Testis (tissue), 2 donors: ENCODE measurements around the gene PRKAG2.

Experiments
- POLR2A ChIP-seq: fragments of 450-650 bp; IDR thresholded peaks from one replicate; pipeline ENCODE4 v1.6.1; 2017; ENCODE audit warnings: antibody characterized with exemption, mild to moderate bottlenecking, moderate library complexity
- TF ChIP-seq, protein P1 (sequence below), 3 experiments: fragments of 450-650 bp in 2 of 3; fragments of 200-600 bp in 1 of 3; sonication (generic) in 1 of 3; IDR thresholded peaks; one replicate each; pipeline ENCODE4 v1.5.1; 2016 to 2019; ENCODE audit warnings: antibody characterized with exemption in 3 of 3, mild to moderate bottlenecking in 2 of 3, moderate library complexity in 1 of 3

DNA sequence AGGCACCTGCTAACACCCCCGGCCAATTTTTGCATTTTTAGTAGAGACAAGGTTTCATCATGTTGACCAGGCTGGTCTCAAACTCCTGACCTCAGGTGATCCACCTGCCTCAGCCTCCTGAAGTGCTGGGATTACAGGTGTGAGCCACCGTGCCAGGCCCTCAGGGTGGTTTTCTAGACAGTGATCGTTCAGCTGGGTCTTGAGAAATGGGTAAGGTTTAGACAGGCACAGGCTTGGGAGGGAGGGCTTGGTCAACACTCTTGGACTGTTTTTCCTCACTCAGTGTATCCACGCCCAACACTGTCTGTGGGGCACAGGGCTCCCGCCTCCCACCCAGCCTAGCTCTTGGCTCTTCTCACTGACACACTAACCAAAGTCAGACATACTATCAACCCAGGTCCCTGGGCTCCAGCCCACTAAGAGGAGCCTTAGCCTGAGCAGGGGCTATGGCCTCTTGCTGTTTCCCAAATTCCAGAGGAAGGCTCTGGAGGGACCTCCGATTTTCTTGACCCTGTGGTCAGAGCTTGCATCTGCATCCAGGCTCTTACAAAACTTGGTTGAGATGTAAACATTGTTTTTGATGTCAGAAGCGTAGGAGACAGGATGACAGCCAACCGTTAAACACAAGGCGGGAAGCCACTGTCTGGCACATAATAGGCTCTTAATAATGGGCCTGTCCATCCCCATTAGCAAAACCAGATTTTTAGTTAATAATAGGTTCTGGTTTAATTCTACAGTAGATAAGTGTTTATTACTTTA, 143.9 kb downstream of the PRKAG2 start:
- TF ChIP-seq POLR2A: no peak
- TF ChIP-seq, protein P1, sequence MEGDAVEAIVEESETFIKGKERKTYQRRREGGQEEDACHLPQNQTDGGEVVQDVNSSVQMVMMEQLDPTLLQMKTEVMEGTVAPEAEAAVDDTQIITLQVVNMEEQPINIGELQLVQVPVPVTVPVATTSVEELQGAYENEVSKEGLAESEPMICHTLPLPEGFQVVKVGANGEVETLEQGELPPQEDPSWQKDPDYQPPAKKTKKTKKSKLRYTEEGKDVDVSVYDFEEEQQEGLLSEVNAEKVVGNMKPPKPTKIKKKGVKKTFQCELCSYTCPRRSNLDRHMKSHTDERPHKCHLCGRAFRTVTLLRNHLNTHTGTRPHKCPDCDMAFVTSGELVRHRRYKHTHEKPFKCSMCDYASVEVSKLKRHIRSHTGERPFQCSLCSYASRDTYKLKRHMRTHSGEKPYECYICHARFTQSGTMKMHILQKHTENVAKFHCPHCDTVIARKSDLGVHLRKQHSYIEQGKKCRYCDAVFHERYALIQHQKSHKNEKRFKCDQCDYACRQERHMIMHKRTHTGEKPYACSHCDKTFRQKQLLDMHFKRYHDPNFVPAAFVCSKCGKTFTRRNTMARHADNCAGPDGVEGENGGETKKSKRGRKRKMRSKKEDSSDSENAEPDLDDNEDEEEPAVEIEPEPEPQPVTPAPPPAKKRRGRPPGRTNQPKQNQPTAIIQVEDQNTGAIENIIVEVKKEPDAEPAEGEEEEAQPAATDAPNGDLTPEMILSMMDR (IDR thresholded peaks at IDR 0.05): no peak
